Activated effector memory CD4-positive, alpha-beta T cell treated with Interleukin-2 at 50 U/mL for 16 hours (primary cell): ENCODE results near the gene NKIRAS1.
"Not testable (repeated sequence)": the region's sequence is repeated elsewhere in the genome, so short reads cannot be mapped to it uniquely, and the experiment has no call there.

Experiments
- DNase-seq: peaks from one replicate; pipeline ENCODE4 v3.0.0-alpha.2; 2020

NKIRAS1 gene

GRCh38 chr3:23867400-23867799 lies 49.4 kb downstream of the NKIRAS1 start:
- DNase-seq = no peak

GRCh38 chr3:23865595-23866396 lies 51.0 kb downstream of the NKIRAS1 start:
- DNase-seq = no peak

- no peak for DNase-seq
Measured at GRCh38 chr3:23864931-23865330, 51.9 kb downstream of the NKIRAS1 start.

- DNase-seq = no peak
Measured at GRCh38 chr3:23863060-23863459, 53.7 kb downstream of the NKIRAS1 start.

- DNase-seq = no peak
Measured at GRCh38 chr3:23861689-23862088, 55.1 kb downstream of the NKIRAS1 start.

GRCh38 chr3:23859839-23860382 lies 56.9 kb downstream of the NKIRAS1 start:
- DNase-seq = no peak

- DNase-seq = no peak
Measured at GRCh38 chr3:23859012-23859743, 57.6 kb downstream of the NKIRAS1 start.

- DNase-seq = no peak
Measured at GRCh38 chr3:23856286-23856685, 60.5 kb downstream of the NKIRAS1 start.

- DNase-seq = not testable (repeated sequence)
Measured at GRCh38 chr3:23849462-23849861, 67.3 kb downstream of the NKIRAS1 start.

GRCh38 chr3:23845326-23846216 lies 71.2 kb downstream of the NKIRAS1 start:
- DNase-seq = no peak

GRCh38 chr3:23843869-23844268 lies 72.9 kb downstream of the NKIRAS1 start:
- DNase-seq = no peak
